HepG2 (cell line): ENCODE measurements around the gene NPEPL1. TPM values are rescaled to one million over a fixed set of nuclear protein-coding genes. Genes with fewer than 3 reads are reported as not detected.

Experiments
- DZIP1 ChIP-seq: sonication (generic); formaldehyde crosslinking; IDR thresholded peaks from 2 replicates; pipeline ENCODE4 v1.5.0; 2020; ENCODE audit warnings: mild to moderate bottlenecking, missing genetic modification reagents
- KIAA2018 ChIP-seq: sonication (generic); formaldehyde crosslinking; IDR thresholded peaks from 2 replicates; pipeline ENCODE4 v1.5.0; 2020; ENCODE audit warnings: mild to moderate bottlenecking, missing genetic modification reagents, borderline replicate concordance
- NKX3-1 ChIP-seq: sonication (generic); formaldehyde crosslinking; IDR thresholded peaks from 2 replicates; pipeline ENCODE4 v1.5.0; 2020; ENCODE audit warnings: missing genetic modification reagents
- NPAS2 ChIP-seq: sonication (generic); formaldehyde crosslinking; IDR thresholded peaks from 2 replicates; pipeline ENCODE4 v1.8.0; 2022; ENCODE audit warnings: mild to moderate bottlenecking, missing genetic modification reagents, borderline replicate concordance
- SCMH1 ChIP-seq: sonication (generic); formaldehyde crosslinking; IDR thresholded peaks from 2 replicates; pipeline ENCODE4 v1.9.0; 2021; ENCODE audit warnings: missing genetic modification reagents, mild to moderate bottlenecking, borderline replicate concordance
- TEAD2 ChIP-seq: sonication (generic); formaldehyde crosslinking; IDR thresholded peaks from 2 replicates; pipeline ENCODE4 v1.9.0; 2021; ENCODE audit warnings: missing genetic modification reagents
- ZBTB44 ChIP-seq: sonication (generic); formaldehyde crosslinking; IDR thresholded peaks from 2 replicates; pipeline ENCODE4 v1.4.0; 2020; ENCODE audit warnings: missing genetic modification reagents
- ZNF33B ChIP-seq: sonication (generic); formaldehyde crosslinking; IDR thresholded peaks from 2 replicates; pipeline ENCODE4 v1.5.1; 2020; ENCODE audit warnings: mild to moderate bottlenecking, missing genetic modification reagents
- ZNF660 ChIP-seq: sonication (generic); formaldehyde crosslinking; IDR thresholded peaks from 2 replicates; pipeline ENCODE4 v1.5.1; 2020; ENCODE audit warnings: mild to moderate bottlenecking, low read depth, missing genetic modification reagents, borderline replicate concordance
- polyA plus RNA-seq, 8 experiments: library from polyadenylated mRNA; depleted of rRNA in 3 of 8; stranded (reverse) in 7 of 8; unstranded in 1 of 8; fragments of >200 nt; fragmentation: Illumina TruSeq in 4 of 8; extraction: Trizol in 4 of 8; gene quantifications; 2 replicates each; pipeline versions ENCODE4 v1.2.1 to v1.2.3, GENCODE V29; 2011 to 2016; ENCODE audit warnings: low read depth in 4 of 8, missing spikeins in 1 of 8, mixed read lengths in 1 of 8; ENCODE audit not compliant: insufficient read depth in 1 of 8
- total RNA-seq, 5 experiments: library from RNA; depleted of rRNA; stranded (reverse); fragments of >200 nt; fragmentation: Illumina TruSeq; extraction: Trizol; gene quantifications; 2 replicates each; pipeline ENCODE4 v1.2.3, GENCODE V29; 2016; ENCODE audit warnings: low read depth in 1 of 5
- TF ChIP-seq, protein P1 (sequence below): sonication (generic); formaldehyde crosslinking; IDR thresholded peaks from 2 replicates; pipeline ENCODE4 v1.8.1; 2023; ENCODE audit warnings: mild to moderate bottlenecking, missing genetic modification reagents, borderline replicate concordance
- TF ChIP-seq, protein P2 (sequence below): sonication (generic); formaldehyde crosslinking; IDR thresholded peaks from 2 replicates; pipeline ENCODE4 v1.4.0; 2020; ENCODE audit warnings: missing genetic modification reagents, borderline replicate concordance

The NPEPL1 gene
- total and polyA plus RNA-seq, 2 of the 13 experiments (the other 11 are each of a cell fraction or from before 2014, with no cell fraction given), result 4.1 to 7.5 TPM

DNA sequence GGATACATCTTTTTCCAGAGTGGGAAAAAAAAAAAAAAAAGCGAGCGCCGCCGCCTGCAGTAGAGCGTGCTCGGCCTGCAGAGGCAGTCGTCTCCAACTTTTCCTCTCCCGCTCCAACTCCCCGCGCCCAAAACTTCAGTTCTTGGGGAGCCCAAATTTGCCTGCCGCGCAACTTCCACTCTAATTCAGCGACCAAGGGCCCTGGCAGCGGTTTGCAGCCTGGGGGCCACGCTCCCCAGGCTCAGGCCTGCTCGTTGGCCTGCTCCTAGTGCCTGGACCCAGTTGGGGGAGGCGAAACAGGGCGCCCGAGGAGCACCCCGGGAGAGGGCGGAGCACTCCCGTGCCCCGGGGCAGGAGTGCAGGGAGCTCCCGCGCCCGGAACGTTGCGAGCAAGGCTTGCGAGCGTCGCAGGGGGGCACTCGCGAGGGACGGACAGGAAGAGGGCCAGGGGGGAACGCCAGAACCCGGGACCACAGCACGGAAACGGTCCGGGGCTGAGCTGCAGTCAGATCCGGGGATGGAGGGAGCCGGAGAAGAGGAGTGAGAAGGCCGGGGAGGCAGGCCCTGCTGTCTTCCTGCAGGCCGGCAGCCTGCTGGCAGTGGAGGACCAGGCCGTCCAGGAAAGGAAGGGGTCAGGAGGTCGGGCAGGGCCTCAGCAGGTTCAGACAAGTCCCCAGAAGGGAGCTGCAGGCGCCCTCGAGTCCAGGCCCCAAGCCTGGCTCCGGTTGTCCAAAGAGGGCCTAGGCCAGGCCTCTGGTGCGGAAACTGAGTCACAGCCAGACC lies 41.6 kb upstream of the NPEPL1 start, which contains the start of gene STX16 (continued):
- TF ChIP-seq TEAD2 (CRISPR knock-in tag) (peak; percentile 13; the same call in 1 of the 2 replicates), ZNF660 (CRISPR knock-in tag) (no peak), NPAS2 (no peak), ZNF33B (CRISPR knock-in tag) (peak; percentile 99), ZBTB44 (peak; percentile 88), DZIP1 (peak; percentile 78), KIAA2018 (CRISPR knock-in tag) (0 out of 2 replicates have a peak, but pooled peaks have one; percentile 64), NKX3-1 (CRISPR knock-in tag) (peak; percentile 27; the same call in 1 of the 2 replicates), SCMH1 (no peak)
- TF ChIP-seq, protein P1, sequence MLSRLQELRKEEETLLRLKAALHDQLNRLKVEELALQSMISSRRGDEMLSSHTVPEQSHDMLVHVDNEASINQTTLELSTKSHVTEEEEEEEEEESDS (CRISPR knock-in tag), result peak; percentile 87; the same call in 1 of the 2 replicates
- TF ChIP-seq, protein P2, sequence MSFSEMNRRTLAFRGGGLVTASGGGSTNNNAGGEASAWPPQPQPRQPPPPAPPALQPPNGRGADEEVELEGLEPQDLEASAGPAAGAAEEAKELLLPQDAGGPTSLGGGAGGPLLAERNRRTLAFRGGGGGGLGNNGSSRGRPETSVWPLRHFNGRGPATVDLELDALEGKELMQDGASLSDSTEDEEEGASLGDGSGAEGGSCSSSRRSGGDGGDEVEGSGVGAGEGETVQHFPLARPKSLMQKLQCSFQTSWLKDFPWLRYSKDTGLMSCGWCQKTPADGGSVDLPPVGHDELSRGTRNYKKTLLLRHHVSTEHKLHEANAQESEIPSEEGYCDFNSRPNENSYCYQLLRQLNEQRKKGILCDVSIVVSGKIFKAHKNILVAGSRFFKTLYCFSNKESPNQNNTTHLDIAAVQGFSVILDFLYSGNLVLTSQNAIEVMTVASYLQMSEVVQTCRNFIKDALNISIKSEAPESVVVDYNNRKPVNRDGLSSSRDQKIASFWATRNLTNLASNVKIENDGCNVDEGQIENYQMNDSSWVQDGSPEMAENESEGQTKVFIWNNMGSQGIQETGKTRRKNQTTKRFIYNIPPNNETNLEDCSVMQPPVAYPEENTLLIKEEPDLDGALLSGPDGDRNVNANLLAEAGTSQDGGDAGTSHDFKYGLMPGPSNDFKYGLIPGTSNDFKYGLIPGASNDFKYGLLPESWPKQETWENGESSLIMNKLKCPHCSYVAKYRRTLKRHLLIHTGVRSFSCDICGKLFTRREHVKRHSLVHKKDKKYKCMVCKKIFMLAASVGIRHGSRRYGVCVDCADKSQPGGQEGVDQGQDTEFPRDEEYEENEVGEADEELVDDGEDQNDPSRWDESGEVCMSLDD (CRISPR knock-in tag), result peak; percentile 99
